ENCODE results near the gene SLC38A9. TPM values are rescaled to one million over a fixed set of nuclear protein-coding genes. Genes with fewer than 3 reads are reported as not detected.

SLC38A9 gene
- total RNA-seq: 34.7 and 39.8 TPM in 2 replicates

GRCh38 chr5:55712023-55712859 is at the start of gene SLC38A9:
Gene SLC38A9, minus strand, starts transcription at chr5:55712324. Its CDS starts 14,366 bp downstream, at chr5:55697958.

GRCh38 chr5:55737793-55738192 is 25.7 kb upstream of the SLC38A9 start, which contains the start of gene DDX4:
Gene DDX4, plus strand, starts transcription at chr5:55738061. Its CDS starts 903 bp downstream, at chr5:55738964.

Other genes starting within 250 kb of the SLC38A9 start
- 132 and 194 TPM in 2 replicates for gene PLPP1, start 177.4 kb downstream of the SLC38A9 start, total RNA-seq
- not detected in 2 replicates for gene DDX4, start 25.7 kb upstream of the SLC38A9 start, total RNA-seq
- gene IL31RA, start 139.0 kb upstream of the SLC38A9 start, total RNA-seq: 0.18 and 0.71 TPM in 2 replicates

All from smooth muscle cell of bladder (primary cell).